Neural cell (in vitro differentiated cells): ENCODE results near the gene ADORA1.

Experiments used
- CTCF ChIP-seq: fragments of 450-650 bp; IDR thresholded peaks from 2 replicates; pipeline ENCODE4 v1.5.1; 2014; ENCODE audit warnings: antibody characterized with exemption, mild to moderate bottlenecking, moderate library complexity; ENCODE audit not compliant: poor library complexity, severe bottlenecking
- EZH2 ChIP-seq: fragments of 200-600, 300-800 bp; shearing (Covaris generic), sonication (generic); IDR thresholded peaks from 2 replicates; pipeline ENCODE4 v1.6.1; 2014; ENCODE audit warnings: antibody characterized with exemption, low read length, borderline replicate concordance, mild to moderate bottlenecking; ENCODE audit not compliant: insufficient read depth, poor library complexity, severe bottlenecking
- POLR2AphosphoS5 ChIP-seq: IDR thresholded peaks from 2 replicates; pipeline ENCODE4 v1.6.1; 2012

GRCh38 chr1:203210350-203210749, 82.8 kb downstream of the ADORA1 start:
- TF ChIP-seq POLR2AphosphoS5 (no peak), EZH2 (no peak), CTCF (no peak)
